Measurements from ENCODE around the gene LTK. TPM values are rescaled to one million over a fixed set of nuclear protein-coding genes. Genes with fewer than 3 reads are reported as not detected.

Gene LTK
- total and polyA plus RNA-seq, 2 of the 8 experiments (the other 6 are each of a cell fraction or from before 2014, with no cell fraction given): 0.05 to 0.19 TPM

- H2AFZ ChIP-seq (ENCODE audit: low read length): no peak overlapping the region
- POLR2A ChIA-PET (ENCODE audit: partially characterized antibody): interaction anchor here (1.1 to 3.1 kb wide), 4 partner anchors 9 to 39 kb away, joined by 3 to 19 read pairs (median 3); partner anchors contain the start of gene LTK
Measured at GRCh38 chr15:41523097-41523496, 9.5 kb upstream of the LTK start.

More at GRCh38 chr15:41523097-41523496, 9.5 kb upstream of the LTK start:
- Histone ChIP-seq H3K18ac (ENCODE audit: extremely low read depth, low read length) (no peak overlapping the region), H2BK15ac (ENCODE audit: low read length) (no peak overlapping the region), H4K8ac (ENCODE audit: extremely low read depth, insufficient read depth, low read length) (peak overlapping the region; percentile 5; the same call in 1 of the 2 replicates), H3K79me2 (ENCODE audit: control insufficient read depth in 1 of 2, insufficient read depth in 2 of 2, low read length in 2 of 2) (no peaks in the 10 kb centered on the region), H4K5ac (ENCODE audit: insufficient read length, low read depth, low read length) (no peak overlapping the region), H3K56ac (replicated peaks; ENCODE audit: insufficient read length, low read depth, low read length) (no peak overlapping the region), H3K27me3 (replicated peaks in 1 of 4; ENCODE audit: control insufficient read depth in 3 of 4, extremely low read depth in 1 of 4, insufficient read depth in 3 of 4, low read length in 3 of 4) (no peaks in the 10 kb centered on the region), H3K79me1 (ENCODE audit: low read depth, low read length) (no peaks in the 10 kb centered on the region), H3K36me3 (ENCODE audit: control insufficient read depth in 2 of 4, insufficient read depth in 4 of 4, low read length in 3 of 4) (peaks cover 8 to 46% (median 27%) of the 10 kb centered on the region in 4 experiments; a peak in 7 of 8 replicates), H3K14ac (ENCODE audit: insufficient read length) (no peak overlapping the region), H2BK12ac (ENCODE audit: low read depth, low read length) (no peak overlapping the region), H2BK5ac (ENCODE audit: low read depth, low read length) (no peak overlapping the region), H3K9ac (replicated peaks in 1 of 4; ENCODE audit: extremely low read depth in 1 of 4, low read depth in 3 of 4, low read length in 3 of 4) (no peak overlapping the region), H2BK20ac (ENCODE audit: low read length) (no peak overlapping the region), H3K4me3 (ENCODE audit: extremely low read depth in 1 of 4, insufficient read depth in 2 of 4, low read depth in 3 of 4, low read length in 4 of 4) (no peak overlapping the region), H3K9me3 (ENCODE audit: insufficient read depth in 2 of 2, low read depth in 1 of 2, low read length in 1 of 2) (no peaks in the 10 kb centered on the region), H3K4me2 (ENCODE audit: insufficient read depth in 1 of 2, low read depth in 2 of 2, low read length in 2 of 2) (no peak overlapping the region), H3K4me1 (replicated peaks in 1 of 4; ENCODE audit: control insufficient read depth in 3 of 4, insufficient read depth in 4 of 4, low read length in 3 of 4) (no peaks in the 10 kb centered on the region), H4K20me1 (replicated peaks in 1 of 2; ENCODE audit: control insufficient read depth in 1 of 2, insufficient read depth in 2 of 2, low read length in 2 of 2) (peaks cover 1 to 5% of the 10 kb centered on the region in 2 experiments), H3K23ac (ENCODE audit: insufficient read length) (no peak overlapping the region), H3K4ac (replicated peaks; ENCODE audit: insufficient read length, low read depth, low read length) (no peak overlapping the region), H3K23me2 (ENCODE audit: low read depth, low read length) (no peaks in the 10 kb centered on the region), H2BK120ac (replicated peaks; ENCODE audit: low read depth, low read length) (no peak overlapping the region), H4K91ac (replicated peaks; ENCODE audit: insufficient read length, low read length) (no peak overlapping the region), H3K27ac (ENCODE audit: low read depth, low read length) (no peak overlapping the region), H2AK5ac (ENCODE audit: low read depth, low read length) (no peak overlapping the region)
- no peak for TF ChIP-seq TBP (IDR thresholded peaks at IDR 0.05; ENCODE audit: low read depth, low read length)
- TF ChIP-seq GABPA (IDR thresholded peaks at IDR 0.05; ENCODE audit: borderline replicate concordance, insufficient read depth, low read length): no peak
- no peak for TF ChIP-seq RAD21 (IDR thresholded peaks at IDR 0.05 in 1 of 2, conservative IDR thresholded peaks at IDR 0.05 in 1 of 2; ENCODE audit: low read depth in 2 of 2, low read length in 2 of 2)
- no peak for TF ChIP-seq SIRT6 (IDR thresholded peaks at IDR 0.05; ENCODE audit: low read length)
- 91% methylated on average over 5 of the region's 5 CpGs; no CpG with 5 or more reads in 1 of the 2 experiments for WGBS, 2 experiments (ENCODE audit: extremely low coverage in 1 of 2, insufficient coverage in 1 of 2, insufficient read length in 1 of 2, insufficient replicate concordance in 2 of 2, low coverage in 1 of 2, low lambda C conversion rate in 2 of 2, missing lambda C conversion rate in 1 of 2)
- FAIRE-seq: no peak
- no peak for DNase-seq (ENCODE audit: low read depth in 1 of 2, low spot score in 2 of 2)
- CTCF ChIA-PET (ENCODE audit: partially characterized antibody): interaction anchor here (0.6 to 1.7 kb wide), 4 partner anchors 53 to 750 kb away, joined by 3 to 7 read pairs (median 3); partner anchors contain the start of gene GANC

All from H1 (cell line).